Measurements from ENCODE around the gene RALB.
"Not testable (repeated sequence)": the region's sequence is repeated elsewhere in the genome, so short reads cannot be mapped to it uniquely, and the experiment has no call there.

The RALB gene

GRCh38 chr2:120299004-120299403, 46.4 kb downstream of the RALB start:
- no peak for DNase-seq

DNA sequence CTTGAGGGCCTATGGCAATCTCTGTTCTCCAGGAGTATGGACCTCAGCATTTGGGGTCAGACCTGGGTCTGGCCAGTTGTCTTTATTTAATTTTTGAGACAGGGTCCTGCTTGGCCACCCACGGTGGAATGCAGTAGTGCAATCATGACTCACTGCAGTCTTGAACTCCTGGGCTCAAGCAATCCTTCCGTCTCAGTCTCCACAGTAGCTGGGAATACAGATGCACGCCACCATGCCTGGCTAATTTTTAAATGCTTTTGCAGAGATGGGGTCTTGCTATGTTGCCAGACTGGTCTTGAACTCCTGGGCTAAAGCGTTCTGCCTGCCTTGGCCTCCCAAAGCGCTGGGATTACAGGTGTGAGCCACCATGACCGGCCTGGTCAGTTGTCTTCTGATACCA, 46.9 kb downstream of the RALB start:
- no peak for DNase-seq

- DNase-seq, result no peak
Observed at GRCh38 chr2:120300385-120300784, 47.7 kb downstream of the RALB start.

DNA sequence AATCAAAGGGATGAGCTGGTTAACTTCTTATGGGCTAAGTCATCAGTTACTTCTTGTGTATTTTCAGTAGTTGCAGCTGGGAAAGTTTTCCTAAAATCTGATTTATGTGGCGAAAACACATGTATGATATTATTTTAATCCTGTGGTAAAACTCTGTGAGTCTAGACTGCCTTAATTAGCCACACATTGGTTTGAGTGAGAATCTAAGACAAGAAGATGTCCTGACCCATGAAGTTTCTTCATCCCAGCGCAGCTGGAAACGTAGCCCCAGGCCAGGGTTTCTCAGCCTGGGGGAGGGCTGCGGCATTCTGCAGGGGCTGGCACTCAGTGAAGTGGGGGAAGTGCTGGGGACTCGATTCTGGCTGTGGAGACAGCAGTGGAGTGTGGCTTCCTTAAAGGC, 48.6 kb downstream of the RALB start:
- no peak for DNase-seq

DNA sequence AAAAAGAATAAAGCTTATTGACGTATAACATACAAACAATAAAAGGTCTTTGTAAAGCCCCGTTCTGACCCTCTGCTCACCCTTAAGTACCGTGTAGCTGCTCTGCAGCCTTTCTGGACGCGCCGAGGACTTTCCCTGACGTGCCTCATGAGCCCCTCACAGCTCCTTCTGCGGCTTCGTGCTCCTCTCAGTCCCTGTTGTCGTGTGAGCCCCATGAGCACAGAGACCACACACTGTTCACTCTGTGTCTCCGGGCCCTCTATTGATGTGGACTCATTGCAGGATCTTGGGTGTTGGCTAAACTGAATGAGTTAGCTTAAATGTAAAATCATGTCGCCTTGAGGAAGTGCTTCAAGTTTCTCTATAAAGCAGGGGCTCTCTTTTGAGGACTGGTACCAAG, 49.6 kb downstream of the RALB start:
- DNase-seq, result no peak

DNA sequence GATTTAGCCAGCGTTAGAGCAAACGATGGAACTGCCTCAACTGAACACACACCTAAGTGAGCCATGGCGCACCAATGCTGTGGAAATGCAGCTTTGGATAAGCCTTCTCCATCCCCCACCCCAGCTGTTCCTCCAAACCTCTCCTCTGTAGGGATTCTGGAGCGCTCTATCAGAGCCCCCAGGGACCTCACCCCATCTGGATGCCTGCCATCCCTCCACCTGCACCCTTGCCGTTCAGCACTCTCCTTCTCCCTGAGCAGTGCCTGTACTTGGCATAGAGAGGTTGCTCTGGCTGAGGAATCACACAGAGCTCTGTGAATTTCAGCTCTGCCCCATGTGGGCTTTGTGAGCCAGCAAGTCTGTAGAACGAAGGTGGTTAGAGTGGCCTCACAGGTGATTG, 50.5 kb downstream of the RALB start:
- peak; percentile 57 for DNase-seq

GRCh38 chr2:120305296-120305695, 52.6 kb downstream of the RALB start:
- no peak for DNase-seq

DNA sequence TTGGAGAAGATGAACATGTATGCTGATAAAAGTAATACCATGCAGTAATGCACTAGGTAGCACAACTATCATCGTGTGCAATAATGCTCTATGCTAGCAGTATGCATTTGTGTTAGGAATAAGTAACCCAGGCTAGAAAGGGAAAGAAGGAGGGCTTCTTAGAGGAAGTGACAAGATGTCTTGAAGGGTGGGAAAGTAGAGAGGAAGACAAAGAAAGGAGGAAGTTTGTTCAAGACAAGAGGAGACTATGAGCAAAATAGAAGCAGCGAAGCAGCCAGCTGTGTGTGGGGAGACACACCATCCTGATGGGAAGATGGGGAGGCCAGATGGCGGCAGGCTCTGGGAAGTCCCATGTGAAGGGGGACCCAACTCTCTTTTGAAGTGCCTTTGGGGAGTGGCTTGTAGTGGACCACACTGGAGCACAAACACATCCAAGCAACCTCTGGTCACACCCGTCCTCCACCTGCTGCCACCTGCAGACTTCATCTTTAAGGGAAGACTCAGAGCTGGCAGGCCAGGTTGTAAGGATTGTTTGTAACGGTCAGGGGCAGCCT, 53.4 kb downstream of the RALB start:
- DNase-seq, result no peak

- no peak for DNase-seq
Observed at GRCh38 chr2:120307482-120307881, 54.8 kb downstream of the RALB start.

GRCh38 chr2:120308038-120308910, 55.6 kb downstream of the RALB start:
- no peak for DNase-seq

- no peak for DNase-seq
Observed at GRCh38 chr2:120310136-120310535, 57.5 kb downstream of the RALB start.

GRCh38 chr2:120310841-120311240, 58.2 kb downstream of the RALB start:
- DNase-seq, result not testable (repeated sequence)

DNA sequence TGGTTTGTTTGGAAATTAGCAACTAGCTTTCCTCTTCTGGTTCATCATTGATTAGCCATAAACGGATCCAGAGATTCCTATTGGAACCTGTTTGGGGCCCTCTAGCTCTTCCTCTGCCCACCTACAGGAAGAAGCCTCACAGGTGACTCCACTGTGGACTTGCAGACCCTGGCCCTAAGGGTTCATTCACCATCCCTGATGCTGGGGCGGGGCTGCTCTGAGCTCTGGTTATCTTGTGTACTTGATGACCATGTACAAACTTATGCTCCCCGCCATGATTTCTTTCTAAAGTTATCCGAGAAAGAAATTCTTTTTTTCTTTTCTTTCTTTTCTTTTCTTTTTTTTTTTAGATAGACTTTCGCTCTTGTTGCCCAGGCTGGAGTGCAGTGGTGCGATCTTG, 59.4 kb downstream of the RALB start:
- no peak for DNase-seq

DNA sequence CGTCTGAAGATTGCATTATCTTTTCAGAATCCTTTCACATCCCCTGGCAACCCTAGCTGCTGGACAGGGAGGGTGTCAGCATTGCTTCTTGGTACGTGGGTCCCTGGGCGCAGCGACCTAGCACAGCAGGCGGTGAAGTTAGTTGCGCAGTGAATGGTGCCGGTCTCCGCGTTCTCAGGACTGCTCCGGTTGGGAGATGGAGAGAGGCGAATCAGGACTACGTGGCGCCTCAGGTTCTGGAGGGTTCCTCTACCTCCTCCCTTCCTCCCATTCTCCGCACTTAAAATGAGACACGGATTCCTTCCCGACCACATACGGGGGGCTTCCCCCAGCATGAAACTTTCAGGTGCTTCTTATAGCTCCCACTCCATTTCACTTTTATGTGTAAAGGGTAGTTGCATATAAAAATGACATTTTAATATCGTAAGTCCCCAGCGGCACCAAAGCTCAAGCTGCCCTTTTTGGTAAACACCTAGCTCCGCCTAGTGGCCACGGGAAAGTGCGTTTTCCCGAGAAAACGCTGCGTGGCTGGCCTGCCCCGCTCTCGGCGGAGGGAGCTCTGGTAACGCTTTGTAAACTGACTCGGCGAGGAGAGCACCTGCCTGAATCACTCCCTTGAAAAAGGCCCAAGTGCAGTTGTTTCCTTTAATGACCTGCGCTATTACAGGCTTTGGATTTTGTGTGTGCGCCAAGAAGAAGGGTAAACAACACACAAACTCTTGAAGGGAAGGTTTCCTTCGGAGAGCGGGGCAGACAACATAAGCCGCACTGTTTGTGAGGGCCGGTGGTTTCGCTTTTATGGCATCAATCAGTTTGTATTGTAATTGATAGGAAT, 60.4 kb downstream of the RALB start:
- DNase-seq, result peak; percentile 74

GRCh38 chr2:120313695-120314615, 61.3 kb downstream of the RALB start:
- DNase-seq, result no peak

DNA sequence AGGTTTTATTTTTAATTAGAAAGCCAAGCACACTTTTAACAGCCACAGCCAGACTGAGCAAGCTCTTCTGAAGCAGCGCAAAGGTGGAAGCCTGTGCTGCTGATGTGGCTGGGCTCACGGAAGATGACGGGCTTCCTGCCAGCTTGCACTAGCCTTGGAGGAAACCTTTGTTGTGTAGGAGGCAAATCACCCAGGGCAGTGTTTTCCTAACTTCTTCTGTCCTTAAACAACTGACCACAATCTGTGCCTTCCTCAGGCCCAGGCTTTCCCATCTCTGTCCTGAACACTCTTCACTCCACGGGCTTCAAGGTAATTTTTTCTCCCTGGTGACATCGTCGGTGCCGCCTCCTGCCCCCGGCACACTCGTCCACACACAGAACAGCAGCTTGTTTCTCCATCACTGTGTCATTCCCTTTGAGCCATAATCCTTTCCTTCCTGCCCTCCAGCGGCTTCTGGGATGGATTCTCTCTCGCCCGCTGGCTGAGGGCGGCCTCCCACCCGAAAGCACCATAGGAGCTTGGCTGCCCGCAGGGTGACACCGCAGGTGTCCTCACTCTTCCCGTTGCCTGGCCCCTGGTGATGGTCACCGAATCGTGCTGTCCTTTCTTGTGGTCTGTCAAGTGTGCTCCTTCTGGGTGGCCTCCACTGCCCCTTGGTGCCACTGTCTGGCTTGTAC, 62.2 kb downstream of the RALB start:
- DNase-seq, result no peak

DNA sequence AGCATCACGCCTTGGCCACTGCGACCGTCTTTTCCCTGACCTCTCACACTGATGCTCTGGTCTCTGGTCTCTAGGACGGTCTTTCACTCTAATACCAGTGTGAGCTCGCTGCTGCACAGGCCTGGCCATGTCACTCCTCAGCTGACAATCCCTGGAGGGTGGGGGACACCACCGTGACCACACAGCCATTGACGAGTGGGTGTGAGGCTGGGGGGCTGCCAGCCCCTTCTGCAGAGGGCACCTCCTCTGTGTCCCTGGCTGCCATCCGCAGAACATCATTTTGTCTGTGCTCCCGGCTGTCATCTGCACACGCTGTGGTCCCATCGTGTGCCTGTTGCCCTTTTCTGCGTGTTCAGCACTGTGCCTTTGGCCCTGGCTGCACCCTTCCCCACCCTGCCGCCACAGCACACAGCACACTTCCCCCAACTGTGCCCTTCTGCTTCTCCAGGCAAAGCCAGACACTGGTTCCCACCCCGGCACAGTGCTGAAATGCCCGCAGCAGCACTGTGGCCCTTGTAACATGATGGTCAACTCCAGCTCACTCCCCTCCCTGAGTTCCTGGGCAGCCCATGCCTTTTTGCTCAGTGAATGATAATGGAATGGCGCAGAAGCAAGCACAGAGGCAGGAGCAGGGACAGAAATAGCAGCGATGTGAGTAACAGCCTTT, 62.8 kb downstream of the RALB start:
- DNase-seq, result no peak

DNA sequence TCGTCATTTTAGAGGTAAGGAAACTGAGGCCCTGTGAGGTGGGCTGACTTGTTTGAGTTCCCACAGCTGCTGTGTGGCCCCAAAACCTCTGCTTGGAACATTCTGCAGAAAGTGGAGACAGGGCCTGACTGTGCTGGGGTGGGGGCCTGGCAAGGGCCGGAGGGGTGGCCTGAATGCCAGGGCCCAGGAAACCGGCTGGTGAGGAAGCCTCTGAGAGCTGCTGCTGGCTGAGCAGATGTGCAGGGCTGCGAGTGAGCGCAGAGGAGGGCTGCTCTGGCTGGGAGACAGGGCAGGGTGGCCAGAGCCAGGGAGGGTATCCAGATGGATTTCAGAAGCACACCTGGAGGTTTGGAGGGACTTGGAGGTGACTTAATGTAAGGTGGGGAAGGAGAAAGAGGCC, 63.4 kb downstream of the RALB start:
- no peak for DNase-seq

GRCh38 chr2:120316528-120317179, 64.0 kb downstream of the RALB start:
- DNase-seq, result no peak

GRCh38 chr2:120317180-120317533, 64.5 kb downstream of the RALB start:
- no peak for DNase-seq

DNA sequence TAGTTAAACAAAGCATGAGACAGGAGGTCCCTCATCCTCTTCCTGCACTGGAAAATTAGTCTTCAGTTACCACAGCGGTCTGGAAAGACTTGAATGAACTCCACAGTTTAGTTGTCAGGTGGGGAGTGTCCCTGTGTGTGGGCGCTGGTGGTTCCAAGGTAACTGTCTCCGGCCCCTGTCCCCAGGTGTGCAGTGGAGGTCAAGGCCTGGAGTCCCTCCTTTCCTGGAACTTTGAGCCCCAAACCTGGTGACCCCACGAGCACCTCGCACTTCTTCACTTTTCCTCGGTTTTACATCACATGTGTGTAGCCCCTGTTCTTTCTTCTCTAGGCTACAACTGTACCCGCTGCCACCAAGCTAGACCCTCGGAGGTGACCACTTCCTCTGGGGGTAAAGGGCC, 65.3 kb downstream of the RALB start:
- DNase-seq, result no peak

Data from NCI-H1694 treated with DMSO at 0.1 percent for 48 hours (cell line).